Stimulated activated effector memory CD8-positive, alpha-beta T cell treated with anti-CD3 and anti-CD28 coated beads, Interleukin-12 subunit alpha, Interleukin-12 subunit beta, amount 100 ng/mL, for 72 hours (primary cell): ENCODE data around the gene IQGAP2.

Experiments used
- ATAC-seq: fragments of 150-1000 bp; cut with Tn5 transposase; 2 replicates; pipeline ENCODE4 v1.10.0; 2021
- DNase-seq, 2 donors: peaks; one replicate each; pipeline ENCODE4 v3.0.0; 2021 to 2022; ENCODE audit warnings: low spot score in 2 of 2
- H3K27ac Mint-ChIP-seq: one replicate; pipeline ENCODE4 v1.8.0; 2022; ENCODE audit warnings: mild to moderate bottlenecking, mixed read lengths
- H3K36me3 Mint-ChIP-seq: one replicate; pipeline ENCODE4 v1.8.0; 2022; ENCODE audit warnings: mild to moderate bottlenecking, mixed read lengths
- H3K4me1 Mint-ChIP-seq: one replicate; pipeline ENCODE4 v1.8.0; 2022; ENCODE audit warnings: mixed read lengths
- H3K4me3 Mint-ChIP-seq: one replicate; pipeline ENCODE4 v1.8.0; 2022; ENCODE audit warnings: mild to moderate bottlenecking, mixed read lengths
- H3K9me3 Mint-ChIP-seq: one replicate; pipeline ENCODE4 v1.8.0; 2022; ENCODE audit warnings: mixed read lengths

The IQGAP2 gene

GRCh38 chr5:76483433-76483832 is 80.3 kb downstream of the IQGAP2 start:
- H3K9me3 Mint-ChIP-seq = no peaks in the 10 kb centered on the region
- no peak for ATAC-seq
- no peak for DNase-seq
- no peaks in the 10 kb centered on the region for H3K36me3 Mint-ChIP-seq
- H3K27ac Mint-ChIP-seq = peak overlapping the region; percentile 23
- H3K4me3 Mint-ChIP-seq = no peak overlapping the region
- H3K4me1 Mint-ChIP-seq = peaks cover 52% of the 10 kb centered on the region

- DNase-seq = no peak
- Mint-ChIP-seq H3K27ac (peak overlapping the region; percentile 23), H3K36me3 (no peaks in the 10 kb centered on the region), H3K4me1 (peaks cover 53% of the 10 kb centered on the region), H3K4me3 (no peak overlapping the region), H3K9me3 (no peaks in the 10 kb centered on the region)
- ATAC-seq = no peak
Measured at GRCh38 chr5:76483881-76484280, 80.8 kb downstream of the IQGAP2 start.

GRCh38 chr5:76485511-76485910 is 82.4 kb downstream of the IQGAP2 start:
- Mint-ChIP-seq H3K36me3 (no peaks in the 10 kb centered on the region), H3K27ac (peak overlapping the region; percentile 13), H3K9me3 (no peaks in the 10 kb centered on the region), H3K4me1 (peaks cover 52% of the 10 kb centered on the region), H3K4me3 (no peak overlapping the region)
- ATAC-seq (no peak), DNase-seq (no peak)

DNA sequence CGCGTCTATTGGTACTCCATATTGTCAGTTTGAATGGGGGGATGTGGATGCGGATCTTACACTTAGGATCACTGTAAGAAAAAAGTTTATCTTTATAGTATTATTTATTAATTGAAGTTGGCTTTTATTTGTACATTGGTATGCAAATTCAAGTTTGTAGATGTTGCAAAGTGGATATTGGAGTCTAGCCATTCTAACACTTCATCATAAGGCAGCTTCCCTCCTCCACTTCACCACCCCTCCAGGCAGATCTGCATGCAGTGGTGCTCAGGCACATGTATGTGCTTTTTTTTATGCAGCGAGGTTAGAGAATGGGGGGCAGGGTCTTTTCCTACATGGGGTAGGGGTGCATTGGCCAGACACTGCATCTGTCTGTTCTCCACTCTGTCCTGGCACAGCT is 84.3 kb downstream of the IQGAP2 start:
- DNase-seq = no peak
- H3K9me3 Mint-ChIP-seq = no peaks in the 10 kb centered on the region
- peaks cover 5% of the 10 kb centered on the region for H3K36me3 Mint-ChIP-seq
- peaks cover 60% of the 10 kb centered on the region for H3K4me1 Mint-ChIP-seq
- H3K4me3 Mint-ChIP-seq = no peak overlapping the region
- no peak for ATAC-seq
- no peak overlapping the region for H3K27ac Mint-ChIP-seq

- H3K4me1 Mint-ChIP-seq = peaks cover 63% of the 10 kb centered on the region
- peaks cover 5% of the 10 kb centered on the region for H3K36me3 Mint-ChIP-seq
- H3K4me3 Mint-ChIP-seq = no peak overlapping the region
- no peak overlapping the region for H3K27ac Mint-ChIP-seq
- H3K9me3 Mint-ChIP-seq = no peaks in the 10 kb centered on the region
- ATAC-seq = no peak
- DNase-seq = no peak
Measured at GRCh38 chr5:76487821-76488220, 84.7 kb downstream of the IQGAP2 start.

- Mint-ChIP-seq H3K9me3 (no peaks in the 10 kb centered on the region), H3K4me3 (no peak overlapping the region), H3K36me3 (peaks cover 5% of the 10 kb centered on the region), H3K4me1 (peaks cover 69% of the 10 kb centered on the region), H3K27ac (peak overlapping the region; percentile 88)
- DNase-seq (no peak), ATAC-seq (no peak)
Measured at GRCh38 chr5:76488969-76489368, 85.9 kb downstream of the IQGAP2 start.

DNA sequence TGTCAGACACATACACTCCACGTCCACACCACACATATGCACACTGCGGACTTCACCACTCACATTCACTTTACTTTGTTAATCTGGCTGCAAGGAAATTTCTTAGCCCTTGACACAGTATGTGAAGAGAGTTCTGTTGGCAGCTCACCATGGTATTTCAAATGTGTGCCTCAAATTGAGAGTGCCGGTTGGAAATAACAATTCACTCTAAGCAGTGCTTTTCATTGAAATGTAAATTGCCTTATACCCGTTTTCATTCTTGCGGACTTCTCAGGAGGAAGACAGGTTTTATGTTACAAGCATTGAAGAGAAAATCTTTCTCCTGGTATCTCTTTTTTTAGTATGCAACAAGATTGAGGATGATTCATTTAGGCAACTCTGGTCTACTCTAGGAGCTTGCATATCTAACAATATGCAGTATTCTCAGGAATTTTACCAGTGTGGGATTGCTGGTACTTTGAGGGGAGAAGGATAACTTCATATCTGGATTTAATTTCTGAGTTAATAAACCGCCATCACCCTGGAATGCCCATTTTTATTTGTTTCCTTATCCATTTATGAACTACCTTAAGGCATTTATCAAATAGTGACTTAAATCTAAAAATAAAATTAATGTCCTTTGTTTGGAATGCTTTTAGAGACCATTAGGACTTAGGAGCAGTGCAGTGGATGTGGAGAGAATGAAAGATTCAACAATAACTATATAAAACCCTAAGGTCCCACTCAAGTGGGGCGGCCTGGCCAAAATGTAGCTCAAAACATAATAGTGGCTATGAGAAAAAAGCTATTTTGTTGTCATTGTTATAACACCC is 87.0 kb downstream of the IQGAP2 start:
- H3K27ac Mint-ChIP-seq = no peak overlapping the region
- H3K4me1 Mint-ChIP-seq = peaks cover 67% of the 10 kb centered on the region
- no peak for ATAC-seq
- peaks cover 5% of the 10 kb centered on the region for H3K36me3 Mint-ChIP-seq
- no peak for DNase-seq
- no peak overlapping the region for H3K4me3 Mint-ChIP-seq
- no peaks in the 10 kb centered on the region for H3K9me3 Mint-ChIP-seq

GRCh38 chr5:76490960-76491359 is 87.9 kb downstream of the IQGAP2 start:
- Mint-ChIP-seq H3K27ac (peak overlapping the region; percentile 68), H3K4me1 (peaks cover 68% of the 10 kb centered on the region)
- no peak for DNase-seq

GRCh38 chr5:76492819-76493189 is 89.7 kb downstream of the IQGAP2 start:
- Mint-ChIP-seq H3K36me3 (peaks cover 5% of the 10 kb centered on the region), H3K4me1 (peaks cover 81% of the 10 kb centered on the region)
- DNase-seq = no peak

More at GRCh38 chr5:76490960-76491359, 87.9 kb downstream of the IQGAP2 start:
- peaks cover 5% of the 10 kb centered on the region for H3K36me3 Mint-ChIP-seq
- H3K9me3 Mint-ChIP-seq = no peaks in the 10 kb centered on the region
- H3K4me3 Mint-ChIP-seq = no peak overlapping the region
- no peak for ATAC-seq

GRCh38 chr5:76493190-76493837 is 90.2 kb downstream of the IQGAP2 start:
- ATAC-seq = no peak
- Mint-ChIP-seq H3K4me1 (peaks cover 83% of the 10 kb centered on the region), H3K27ac (peak overlapping the region; percentile 68), H3K36me3 (peaks cover 5% of the 10 kb centered on the region), H3K4me3 (no peak overlapping the region), H3K9me3 (no peaks in the 10 kb centered on the region)
- DNase-seq = no peak

More at GRCh38 chr5:76492819-76493189, 89.7 kb downstream of the IQGAP2 start:
- H3K4me3 Mint-ChIP-seq = no peak overlapping the region
- H3K27ac Mint-ChIP-seq = peak overlapping the region; percentile 68
- ATAC-seq = no peak
- no peaks in the 10 kb centered on the region for H3K9me3 Mint-ChIP-seq

DNA sequence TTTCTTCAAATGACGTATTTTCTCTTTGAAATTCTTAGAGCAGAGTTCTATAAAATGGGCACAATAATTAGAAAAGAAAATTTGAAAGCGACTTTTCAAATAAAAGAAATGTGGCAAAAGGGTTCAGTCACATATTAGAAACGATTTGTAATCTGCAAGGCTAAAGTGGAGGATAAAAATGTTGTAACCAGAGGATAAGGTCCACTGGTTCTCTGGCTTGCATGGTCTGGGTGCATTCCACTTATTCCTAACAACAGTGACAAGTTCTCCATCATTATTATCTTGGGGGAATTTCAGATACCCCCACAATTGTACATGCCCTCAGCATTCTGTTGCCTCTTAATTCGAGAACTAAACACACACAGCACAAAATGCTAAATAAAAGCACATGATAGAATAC is 91.1 kb downstream of the IQGAP2 start:
- Mint-ChIP-seq H3K4me1 (peaks cover 80% of the 10 kb centered on the region), H3K36me3 (peaks cover 5% of the 10 kb centered on the region), H3K9me3 (no peaks in the 10 kb centered on the region), H3K27ac (no peak overlapping the region), H3K4me3 (no peak overlapping the region)
- ATAC-seq (no peak), DNase-seq (no peak)

- Mint-ChIP-seq H3K36me3 (peaks cover 5% of the 10 kb centered on the region), H3K27ac (peak overlapping the region; percentile 26), H3K9me3 (no peaks in the 10 kb centered on the region), H3K4me3 (no peak overlapping the region), H3K4me1 (peaks cover 77% of the 10 kb centered on the region)
- ATAC-seq (no peak), DNase-seq (no peak)
Measured at GRCh38 chr5:76495870-76496269, 92.8 kb downstream of the IQGAP2 start.

DNA sequence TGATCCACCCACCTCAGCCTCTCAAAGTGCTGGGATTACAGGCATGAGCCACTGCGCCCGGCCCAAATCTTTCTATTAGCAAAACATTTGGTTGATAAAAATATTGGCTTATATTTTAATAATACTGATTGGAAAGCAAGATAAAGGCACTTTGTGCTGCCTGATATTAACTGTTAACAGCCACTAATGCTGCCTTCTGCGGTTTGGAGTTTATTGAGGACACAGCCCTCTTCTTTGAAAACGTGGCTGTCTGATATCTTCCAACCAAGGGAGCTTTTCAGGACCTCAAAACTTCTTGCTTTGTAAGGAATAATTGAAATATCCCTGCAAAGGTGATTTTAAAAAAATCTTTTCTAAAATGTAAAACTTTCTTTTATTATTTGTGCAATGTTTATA is 94.0 kb downstream of the IQGAP2 start:
- Mint-ChIP-seq H3K4me1 (peaks cover 71% of the 10 kb centered on the region), H3K9me3 (no peaks in the 10 kb centered on the region), H3K4me3 (no peak overlapping the region), H3K27ac (peak overlapping the region; percentile 26), H3K36me3 (peaks cover 4% of the 10 kb centered on the region)
- no peak for DNase-seq
- ATAC-seq = no peak

DNA sequence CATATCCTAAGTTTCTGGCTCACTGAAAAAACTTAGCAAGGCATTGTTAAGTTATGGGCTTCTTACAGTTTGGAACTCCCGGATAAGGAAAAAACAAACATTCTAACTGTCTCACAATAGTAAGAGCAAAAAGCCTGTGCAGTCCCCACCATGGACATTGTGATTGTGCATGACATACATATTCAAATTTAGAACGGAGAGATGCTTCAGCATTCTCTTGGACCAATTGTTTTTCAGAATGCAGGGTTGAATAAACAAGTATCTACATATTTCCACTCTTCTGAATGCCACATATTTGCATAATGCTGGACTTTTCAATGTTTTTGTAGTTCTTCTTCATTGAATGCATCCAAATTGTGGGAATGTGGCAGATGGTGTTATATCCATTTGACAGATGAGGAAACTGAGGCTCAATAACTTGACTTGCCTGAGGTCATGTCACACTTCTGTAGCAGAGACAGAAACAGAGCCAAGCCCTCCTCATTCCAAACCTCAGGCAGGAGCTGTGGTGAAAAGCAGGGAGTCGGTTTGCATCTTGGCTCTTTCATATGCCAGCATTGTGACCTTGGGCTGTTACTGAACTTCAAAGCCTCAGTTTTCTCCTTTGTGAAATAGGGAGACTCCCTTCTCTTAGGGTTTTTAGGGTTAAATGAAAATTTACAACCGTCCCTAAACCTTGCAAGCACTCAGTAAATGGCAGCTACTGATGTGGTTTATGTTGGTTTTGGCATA is 95.1 kb downstream of the IQGAP2 start:
- H3K4me1 Mint-ChIP-seq = peaks cover 63% of the 10 kb centered on the region
- no peaks in the 10 kb centered on the region for H3K36me3 Mint-ChIP-seq
- peak overlapping the region; percentile 67 for H3K27ac Mint-ChIP-seq
- H3K9me3 Mint-ChIP-seq = no peaks in the 10 kb centered on the region
- no peak for ATAC-seq
- DNase-seq = no peak
- H3K4me3 Mint-ChIP-seq = no peak overlapping the region

DNA sequence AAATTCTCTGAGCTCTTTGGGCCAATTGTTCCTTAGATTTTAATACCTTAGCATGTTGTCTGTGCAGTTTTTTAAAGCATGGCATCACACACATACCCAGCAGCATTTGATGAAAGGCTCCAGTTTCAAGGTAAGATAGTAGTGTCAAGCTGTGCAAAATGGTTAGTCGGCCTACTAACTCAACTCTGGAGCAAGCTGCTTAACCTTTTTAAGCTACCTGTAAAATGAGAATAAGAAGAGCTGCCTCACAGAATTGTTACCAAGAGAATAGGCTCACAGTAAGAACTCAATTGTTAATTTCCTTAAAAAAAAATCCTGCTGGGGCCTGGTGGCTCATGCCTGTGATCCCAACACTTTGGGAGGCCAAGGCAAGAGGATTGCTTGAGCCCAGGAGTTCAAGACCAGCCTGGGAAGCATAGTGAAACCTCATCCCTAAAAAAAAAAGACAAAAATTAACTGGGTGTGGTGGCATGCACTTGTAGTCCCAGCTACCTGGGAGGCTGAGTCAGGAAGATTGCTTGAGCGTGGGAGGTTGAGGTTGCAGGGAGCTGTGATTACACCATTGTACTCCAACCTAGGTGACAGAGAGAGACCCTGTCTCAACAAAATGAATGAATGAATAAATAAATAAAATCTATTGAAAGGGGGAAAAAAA is 96.5 kb downstream of the IQGAP2 start:
- no peak overlapping the region for H3K27ac Mint-ChIP-seq
- DNase-seq (no peak), ATAC-seq (no peak)
- H3K36me3 Mint-ChIP-seq = no peaks in the 10 kb centered on the region
- no peaks in the 10 kb centered on the region for H3K9me3 Mint-ChIP-seq
- no peak overlapping the region for H3K4me3 Mint-ChIP-seq
- H3K4me1 Mint-ChIP-seq = peaks cover 63% of the 10 kb centered on the region
